GM19467 (cell line): ENCODE data around the gene PKNOX2.

Experiments
- ATAC-seq: cut with Tn5 transposase; IDR thresholded peaks from one replicate; pipeline ENCODE4 v1.9.1; 2021; ENCODE audit warnings: mild to moderate bottlenecking, moderate library complexity; ENCODE audit not compliant: unreplicated experiment

Gene PKNOX2

GRCh38 chr11:125281831-125282595 is 117.5 kb downstream of the PKNOX2 start:
- ATAC-seq = no peak

DNA sequence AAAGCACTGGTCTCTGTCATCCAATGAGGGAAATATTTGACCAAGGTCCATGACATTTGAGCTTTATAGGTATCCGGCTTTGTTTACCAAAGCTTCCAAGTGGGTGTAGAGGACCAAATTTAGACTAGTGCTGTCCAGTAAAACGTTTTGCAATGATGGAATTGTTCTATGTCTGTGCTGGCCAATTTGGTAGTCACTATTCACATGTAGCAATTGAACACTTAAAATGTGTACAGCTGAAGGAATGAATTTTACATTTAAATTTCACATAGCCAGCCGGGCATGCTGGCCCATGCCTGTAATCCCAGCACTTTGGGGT is 118.0 kb downstream of the PKNOX2 start:
- no peak for ATAC-seq

DNA sequence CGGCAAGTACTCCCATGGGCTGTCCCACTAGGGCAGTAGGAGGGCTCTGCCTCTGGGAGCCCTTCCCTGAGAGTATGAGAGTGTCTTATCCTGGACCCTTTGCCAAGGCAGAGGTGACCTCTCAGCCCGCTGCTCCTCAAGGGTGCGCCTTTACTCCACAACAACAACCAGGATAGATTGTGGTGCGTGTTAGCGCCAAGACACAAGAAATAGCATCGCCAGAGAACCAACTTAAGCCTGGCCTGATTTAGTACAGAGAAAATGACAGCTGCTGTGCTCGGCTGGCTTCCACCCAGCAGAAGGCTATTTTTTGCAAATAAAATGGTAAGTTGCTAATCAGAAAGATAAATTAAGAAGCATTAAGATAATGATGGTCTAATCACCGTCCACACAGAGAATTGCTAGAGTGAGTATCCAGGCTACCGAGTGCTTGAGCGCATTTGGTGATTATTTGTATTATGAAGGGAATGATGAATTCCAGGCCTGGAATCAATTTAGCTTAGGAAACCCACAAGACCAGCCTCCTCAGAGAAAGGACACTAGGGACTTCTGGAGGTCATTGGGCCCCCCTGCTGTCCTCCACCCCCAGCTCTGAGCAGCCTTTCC is 119.8 kb downstream of the PKNOX2 start:
- ATAC-seq = no peak

- no peak for ATAC-seq
Measured at GRCh38 chr11:125285844-125286243, 121.3 kb downstream of the PKNOX2 start.

- no peak for ATAC-seq
Measured at GRCh38 chr11:125286486-125286885, 121.9 kb downstream of the PKNOX2 start.

DNA sequence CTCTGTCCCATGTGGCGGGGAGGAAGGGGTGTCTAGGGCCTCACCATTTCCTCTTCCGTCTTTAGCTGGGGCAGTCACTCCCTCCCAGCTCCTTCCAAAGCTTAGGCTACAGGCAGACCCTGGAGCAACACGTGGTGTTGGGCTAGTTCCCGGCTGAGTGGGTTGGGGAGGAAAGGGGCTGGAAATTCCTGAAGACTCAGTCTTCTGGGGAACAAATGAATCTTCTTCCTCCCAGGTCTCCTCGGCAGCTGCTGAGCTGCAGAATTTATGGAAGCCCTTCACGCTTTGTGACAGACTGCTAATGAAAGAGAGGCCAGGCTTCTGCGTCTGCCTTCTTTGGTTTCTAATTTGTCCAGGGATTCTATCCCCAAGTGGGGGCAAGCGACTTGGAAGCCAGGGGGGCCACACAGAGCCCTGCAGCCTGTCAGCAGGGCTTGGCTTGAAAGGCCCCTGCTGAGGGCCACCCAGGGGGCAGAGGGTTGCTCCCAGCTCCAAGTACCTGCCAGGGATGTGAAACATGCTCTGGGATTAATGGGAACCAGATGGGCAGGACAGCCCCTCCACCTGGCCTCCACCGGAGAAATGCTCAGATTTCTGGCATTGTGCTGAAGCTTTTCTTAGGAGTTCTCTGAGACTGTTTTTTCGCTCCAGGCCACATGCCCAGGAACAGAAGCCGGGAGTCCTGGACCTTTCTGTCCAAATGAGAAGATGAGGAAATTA is 123.1 kb downstream of the PKNOX2 start:
- ATAC-seq = no peak

DNA sequence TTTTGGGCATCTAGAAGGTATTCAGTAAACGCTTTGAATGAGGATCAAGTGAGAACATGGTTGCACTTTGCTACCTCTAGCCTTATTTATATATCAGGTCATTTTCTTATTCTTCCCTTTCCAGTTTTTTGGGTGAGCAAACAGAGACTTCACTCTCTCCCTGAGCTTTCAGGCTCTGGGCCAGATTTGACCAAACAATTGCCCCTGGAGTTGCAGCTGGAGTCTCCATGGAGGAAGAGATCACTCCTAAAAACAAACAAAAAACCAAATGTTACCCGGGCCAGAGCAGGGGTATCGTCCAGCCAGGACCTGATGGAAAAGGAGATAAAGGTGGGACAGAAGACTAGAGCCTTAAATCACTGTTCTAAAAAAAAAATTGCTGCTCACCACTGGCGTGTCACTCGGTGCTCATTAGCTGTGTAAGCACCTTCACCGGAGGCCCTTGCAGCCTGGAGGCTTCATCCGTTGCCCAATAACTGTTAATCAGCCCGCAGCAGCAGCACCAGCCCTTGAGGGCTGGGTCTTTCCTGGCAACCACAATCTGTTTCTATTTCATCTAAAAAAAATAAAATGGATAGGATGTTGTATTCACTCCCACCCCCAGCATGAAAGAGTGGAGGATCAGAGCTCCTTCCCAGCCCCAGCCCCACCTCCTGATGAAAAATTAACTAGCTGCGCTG is 125.0 kb downstream of the PKNOX2 start:
- no peak for ATAC-seq

GRCh38 chr11:125290263-125290662 is 125.7 kb downstream of the PKNOX2 start:
- ATAC-seq = no peak

DNA sequence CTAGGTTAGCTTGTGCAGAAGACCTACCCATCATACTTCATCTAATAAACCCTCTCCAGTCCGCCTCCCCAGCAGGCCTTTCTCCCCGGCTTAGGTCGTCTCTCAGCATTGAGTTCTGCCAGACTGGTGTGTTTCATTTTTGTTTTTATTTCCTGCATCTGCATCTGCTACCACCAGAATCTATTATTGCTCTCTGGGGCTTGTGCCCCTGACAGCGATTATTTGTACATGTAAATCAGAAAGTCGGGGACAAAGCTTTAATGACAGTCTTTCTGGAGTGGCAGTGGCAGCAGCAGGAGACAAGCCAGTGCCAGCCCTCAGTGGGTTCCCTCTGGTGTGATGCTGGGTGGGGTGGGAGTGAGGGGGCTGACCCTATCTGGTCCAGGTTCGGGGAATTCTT is 127.5 kb downstream of the PKNOX2 start:
- ATAC-seq = no peak

DNA sequence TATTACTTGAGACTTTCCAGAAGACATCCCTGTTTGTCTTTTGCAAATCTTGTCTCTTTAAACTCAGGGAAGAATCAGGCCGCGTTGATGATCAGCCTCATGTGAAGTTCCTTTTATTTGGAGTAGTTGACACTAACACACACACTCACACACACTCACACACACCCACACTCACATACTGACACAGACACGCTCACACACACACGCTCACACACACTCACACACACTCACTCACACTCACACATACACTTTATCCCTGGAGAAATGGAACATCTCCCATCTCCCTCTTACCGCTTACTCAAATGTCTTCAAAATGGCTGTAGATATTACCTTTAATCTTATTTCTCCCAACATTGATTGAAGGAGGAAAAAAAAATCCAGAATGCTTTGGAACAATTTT is 129.0 kb downstream of the PKNOX2 start:
- no peak for ATAC-seq

- ATAC-seq = no peak
Measured at GRCh38 chr11:125295931-125296330, 131.4 kb downstream of the PKNOX2 start.

DNA sequence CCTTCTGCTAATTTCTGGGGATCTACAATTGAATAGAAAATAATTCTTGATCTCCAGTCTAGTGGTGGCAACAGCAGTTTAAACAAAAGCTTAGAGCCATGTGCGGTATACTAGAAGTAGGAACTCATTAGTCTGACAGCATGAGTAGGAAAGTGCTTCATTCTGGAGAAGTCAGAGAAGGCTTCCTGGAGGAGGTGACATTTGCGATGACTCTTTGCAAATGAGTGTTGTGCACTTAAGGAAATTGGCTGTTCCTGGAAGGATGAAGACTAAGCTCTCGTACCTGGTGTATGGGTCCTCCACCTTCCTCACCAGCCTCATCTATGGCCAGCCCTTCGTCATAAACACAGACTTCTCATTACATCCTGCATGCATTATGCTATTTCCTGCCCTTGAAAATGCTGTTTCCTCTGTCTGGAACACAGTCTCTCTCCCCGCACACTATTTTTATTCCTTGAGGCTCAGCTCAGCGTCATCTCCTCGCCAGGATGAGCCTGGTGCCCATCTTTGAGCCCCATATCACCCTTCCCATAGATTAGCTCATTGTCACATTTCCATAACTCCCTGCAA is 132.9 kb downstream of the PKNOX2 start:
- ATAC-seq = no peak

GRCh38 chr11:125299061-125299615 is 134.6 kb downstream of the PKNOX2 start:
- no peak for ATAC-seq

GRCh38 chr11:125299821-125300220 is 135.3 kb downstream of the PKNOX2 start:
- ATAC-seq = no peak

GRCh38 chr11:125300791-125301218 is 136.3 kb downstream of the PKNOX2 start:
- ATAC-seq = no peak

- ATAC-seq = no peak
Measured at GRCh38 chr11:125301346-125301745, 136.8 kb downstream of the PKNOX2 start.

- ATAC-seq = no peak
Measured at GRCh38 chr11:125303186-125303585, 138.6 kb downstream of the PKNOX2 start.

GRCh38 chr11:125303694-125304093 is 139.1 kb downstream of the PKNOX2 start:
- no peak for ATAC-seq

DNA sequence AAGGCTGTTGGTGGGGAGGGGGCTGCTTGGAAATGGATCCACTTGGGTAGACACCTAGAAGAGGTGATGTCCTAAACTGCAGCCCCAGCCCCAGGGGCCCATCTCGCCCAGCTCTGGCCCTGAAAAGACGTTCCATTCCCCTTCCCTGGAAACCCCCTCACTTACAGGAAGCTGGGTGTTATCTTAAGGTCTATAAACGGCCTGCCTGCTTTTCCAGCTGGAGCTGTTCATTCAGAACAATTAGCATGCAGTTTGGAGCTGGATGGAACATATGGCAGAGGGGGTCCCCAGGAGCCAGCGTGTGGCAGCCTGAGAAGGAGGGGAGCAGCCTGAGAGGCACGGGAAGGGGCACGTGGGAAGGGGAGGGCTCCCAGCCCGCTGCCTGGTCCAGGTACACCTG is 139.6 kb downstream of the PKNOX2 start:
- no peak for ATAC-seq

DNA sequence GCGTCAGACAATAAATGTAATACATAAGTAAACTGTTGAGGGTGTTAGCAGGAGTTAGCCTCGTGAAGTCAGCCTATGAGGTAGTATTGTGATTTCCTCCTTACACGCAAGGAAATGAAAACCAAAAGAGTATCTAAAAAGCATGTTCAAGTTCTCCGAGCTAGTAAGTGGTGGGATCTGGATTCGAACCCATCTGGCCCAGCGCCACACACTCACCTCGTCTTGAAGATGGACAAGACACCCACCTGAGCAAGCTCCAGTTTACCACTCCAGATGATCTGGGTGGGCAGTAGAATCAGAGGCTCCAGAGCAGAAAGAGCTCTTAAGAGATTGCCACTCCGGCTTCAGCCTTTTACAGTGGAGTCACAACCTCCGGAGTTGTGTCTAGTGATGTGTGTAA is 140.3 kb downstream of the PKNOX2 start:
- ATAC-seq = no peak

DNA sequence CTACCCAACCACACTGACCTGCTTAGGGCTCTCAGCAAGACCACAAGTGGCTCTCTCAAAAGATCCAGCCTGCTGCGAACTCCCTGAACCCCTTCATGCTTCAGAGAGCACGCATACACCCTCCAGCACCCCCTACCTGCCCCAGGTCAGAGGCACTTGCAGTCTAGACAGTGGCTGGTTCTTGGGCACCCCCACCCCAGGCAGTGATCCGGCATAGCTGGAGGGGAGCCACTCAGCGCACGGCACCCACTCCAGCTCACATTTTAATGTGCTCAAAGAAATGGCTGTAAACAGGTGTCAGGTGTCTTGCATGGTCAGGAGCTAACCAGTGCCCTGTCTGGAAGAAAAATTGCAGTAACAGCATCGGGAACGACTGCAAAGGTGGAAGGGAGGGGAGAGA is 140.8 kb downstream of the PKNOX2 start:
- no peak for ATAC-seq
